ENCODE measurements around the gene DOK4.

DNA sequence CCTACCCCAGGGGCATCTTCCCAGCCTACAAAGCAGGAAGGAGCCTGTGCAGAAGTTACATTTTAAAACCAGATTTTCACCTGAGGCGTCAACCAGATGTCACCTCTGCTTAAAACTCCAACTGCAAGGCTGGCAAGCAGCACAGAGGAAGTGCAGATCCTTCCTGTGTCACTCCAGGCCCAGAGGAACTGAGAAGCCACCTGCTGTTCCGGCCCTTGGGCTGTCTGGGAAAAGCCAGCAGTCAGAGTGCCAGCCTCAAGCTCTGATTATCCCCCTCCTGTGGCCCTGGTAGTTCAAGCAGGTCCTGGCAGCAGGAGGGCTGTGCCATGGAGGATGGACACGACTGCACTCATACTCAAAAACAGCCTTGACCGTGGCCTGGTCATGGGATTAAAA is 13.6 kb downstream of the DOK4 start:
- no peak for TF ChIP-seq POLR2A (IDR thresholded peaks at IDR 0.05; ENCODE audit: low read length)
- no peak for TF ChIP-seq GATA1 (IDR thresholded peaks at IDR 0.05; ENCODE audit: low read depth, low read length)
